ENCODE measurements around the gene RAB11FIP2.

RAB11FIP2 gene

DNA sequence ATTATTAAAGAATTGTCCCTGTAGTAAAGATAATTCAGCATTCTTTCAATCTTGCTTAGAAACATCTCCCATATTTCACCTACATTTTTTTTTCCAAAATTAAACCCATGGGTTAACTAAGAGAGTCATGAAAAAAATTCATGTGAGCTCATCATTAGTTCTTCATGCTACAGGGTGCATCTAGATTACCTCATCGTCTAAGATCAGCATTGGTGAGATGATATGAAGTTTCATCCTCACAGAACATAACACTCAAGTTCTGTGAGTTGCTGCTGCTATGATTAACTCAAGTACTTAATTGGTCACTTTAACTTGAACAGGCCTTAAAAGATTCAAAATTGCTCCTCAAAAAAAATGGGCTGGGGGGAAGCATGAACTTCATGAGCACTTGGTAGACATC is 50.0 kb downstream of the RAB11FIP2 start:
- ChIA-PET POLR2A (no interaction called here), CTCF (no interaction called here)
- no peak for DNase-seq (ENCODE audit: extremely low spot score)
- TF ChIP-seq ARNT (IDR thresholded peaks at IDR 0.05): no peak
- TF ChIP-seq, protein P1, sequence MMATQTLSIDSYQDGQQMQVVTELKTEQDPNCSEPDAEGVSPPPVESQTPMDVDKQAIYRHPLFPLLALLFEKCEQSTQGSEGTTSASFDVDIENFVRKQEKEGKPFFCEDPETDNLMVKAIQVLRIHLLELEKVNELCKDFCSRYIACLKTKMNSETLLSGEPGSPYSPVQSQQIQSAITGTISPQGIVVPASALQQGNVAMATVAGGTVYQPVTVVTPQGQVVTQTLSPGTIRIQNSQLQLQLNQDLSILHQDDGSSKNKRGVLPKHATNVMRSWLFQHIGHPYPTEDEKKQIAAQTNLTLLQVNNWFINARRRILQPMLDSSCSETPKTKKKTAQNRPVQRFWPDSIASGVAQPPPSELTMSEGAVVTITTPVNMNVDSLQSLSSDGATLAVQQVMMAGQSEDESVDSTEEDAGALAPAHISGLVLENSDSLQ (IDR thresholded peaks at IDR 0.05): no peak
- no peak for TF ChIP-seq TARDBP (IDR thresholded peaks at IDR 0.05)
- TF ChIP-seq FOXM1 (IDR thresholded peaks at IDR 0.05; ENCODE audit: borderline replicate concordance): no peak
- TF ChIP-seq L3MBTL2 (conservative IDR thresholded peaks at IDR 0.05): no peak
- no peak for TF ChIP-seq BHLHE40 (IDR thresholded peaks at IDR 0.05; ENCODE audit: borderline replicate concordance)
- no peak for TF ChIP-seq ZNF384 (IDR thresholded peaks at IDR 0.05)
- no peak for TF ChIP-seq SP1 (IDR thresholded peaks at IDR 0.05)

GRCh38 chr10:117994771-117995170 is 52.0 kb downstream of the RAB11FIP2 start:
- ChIA-PET CTCF (no interaction called here), POLR2A (no interaction called here)
- DNase-seq (ENCODE audit: extremely low spot score): no peak
- no peak for TF ChIP-seq ELF4 (IDR thresholded peaks at IDR 0.05)
- TF ChIP-seq FOXK2 (IDR thresholded peaks at IDR 0.05): no peak
- TF ChIP-seq CTBP1 (IDR thresholded peaks at IDR 0.05; ENCODE audit: borderline replicate concordance): no peak
- TF ChIP-seq FOXM1 (IDR thresholded peaks at IDR 0.05; ENCODE audit: borderline replicate concordance): no peak
- TF ChIP-seq NFRKB (IDR thresholded peaks at IDR 0.05): no peak
- TF ChIP-seq, protein P1 (IDR thresholded peaks at IDR 0.05): no peak
- TF ChIP-seq ZNF384 (IDR thresholded peaks at IDR 0.05): no peak
- no peak for TF ChIP-seq ARNT (IDR thresholded peaks at IDR 0.05)
- TF ChIP-seq FOXA1 (IDR thresholded peaks at IDR 0.05): no peak
- TF ChIP-seq BHLHE40 (IDR thresholded peaks at IDR 0.05; ENCODE audit: borderline replicate concordance): no peak
- no peak for TF ChIP-seq SUZ12 (IDR thresholded peaks at IDR 0.05)
- TF ChIP-seq L3MBTL2 (conservative IDR thresholded peaks at IDR 0.05): no peak
- no peak for TF ChIP-seq TARDBP (IDR thresholded peaks at IDR 0.05)
- no peak for TF ChIP-seq SP1 (IDR thresholded peaks at IDR 0.05)
- no peak for TF ChIP-seq LEF1 (IDR thresholded peaks at IDR 0.05; ENCODE audit: borderline replicate concordance)
- no peak for TF ChIP-seq HDGF (IDR thresholded peaks at IDR 0.05; ENCODE audit: borderline replicate concordance)

- DNase-seq (ENCODE audit: extremely low spot score): no peak
- CTCF ChIA-PET: no interaction called here
- TF ChIP-seq TARDBP (IDR thresholded peaks at IDR 0.05) (no peak), FOXK2 (IDR thresholded peaks at IDR 0.05) (no peak), SUZ12 (IDR thresholded peaks at IDR 0.05) (no peak), LEF1 (IDR thresholded peaks at IDR 0.05; ENCODE audit: borderline replicate concordance) (no peak), ELF4 (IDR thresholded peaks at IDR 0.05) (no peak), HDGF (IDR thresholded peaks at IDR 0.05; ENCODE audit: borderline replicate concordance) (no peak), CTBP1 (IDR thresholded peaks at IDR 0.05; ENCODE audit: borderline replicate concordance) (no peak), SP1 (IDR thresholded peaks at IDR 0.05) (no peak), FOXA1 (IDR thresholded peaks at IDR 0.05) (no peak), L3MBTL2 (conservative IDR thresholded peaks at IDR 0.05) (no peak)
- POLR2A ChIA-PET: no interaction called here
These were observed 53.6 kb downstream of the RAB11FIP2 start for GRCh38 chr10:117993166-117993565.

- CTCF ChIA-PET: no interaction called here
- DNase-seq (ENCODE audit: extremely low spot score): no peak
- TF ChIP-seq L3MBTL2 (conservative IDR thresholded peaks at IDR 0.05) (no peak), CTBP1 (IDR thresholded peaks at IDR 0.05; ENCODE audit: borderline replicate concordance) (no peak), TARDBP (IDR thresholded peaks at IDR 0.05) (no peak), SP1 (IDR thresholded peaks at IDR 0.05) (no peak), SUZ12 (IDR thresholded peaks at IDR 0.05) (no peak), HDGF (IDR thresholded peaks at IDR 0.05; ENCODE audit: borderline replicate concordance) (no peak), LEF1 (IDR thresholded peaks at IDR 0.05; ENCODE audit: borderline replicate concordance) (no peak), ARNT (IDR thresholded peaks at IDR 0.05) (no peak), FOXK2 (IDR thresholded peaks at IDR 0.05) (no peak), BHLHE40 (IDR thresholded peaks at IDR 0.05; ENCODE audit: borderline replicate concordance) (no peak), FOXM1 (IDR thresholded peaks at IDR 0.05; ENCODE audit: borderline replicate concordance) (no peak)
- TF ChIP-seq, protein P1 (IDR thresholded peaks at IDR 0.05): no peak
- POLR2A ChIA-PET: no interaction called here
These were observed 55.0 kb downstream of the RAB11FIP2 start for GRCh38 chr10:117991701-117992100.

- DNase-seq (ENCODE audit: extremely low spot score): no peak
- TF ChIP-seq FOXK2 (IDR thresholded peaks at IDR 0.05) (no peak), HDGF (IDR thresholded peaks at IDR 0.05; ENCODE audit: borderline replicate concordance) (no peak), CTBP1 (IDR thresholded peaks at IDR 0.05; ENCODE audit: borderline replicate concordance) (no peak), NFRKB (IDR thresholded peaks at IDR 0.05) (no peak), LEF1 (IDR thresholded peaks at IDR 0.05; ENCODE audit: borderline replicate concordance) (no peak), ZNF384 (IDR thresholded peaks at IDR 0.05) (no peak), ARNT (IDR thresholded peaks at IDR 0.05) (no peak), TARDBP (IDR thresholded peaks at IDR 0.05) (no peak), L3MBTL2 (conservative IDR thresholded peaks at IDR 0.05) (no peak), BHLHE40 (IDR thresholded peaks at IDR 0.05; ENCODE audit: borderline replicate concordance) (no peak), FOXM1 (IDR thresholded peaks at IDR 0.05; ENCODE audit: borderline replicate concordance) (no peak), FOXA1 (IDR thresholded peaks at IDR 0.05) (no peak), SP1 (IDR thresholded peaks at IDR 0.05) (no peak), ELF4 (IDR thresholded peaks at IDR 0.05) (no peak)
- TF ChIP-seq, protein P1 (IDR thresholded peaks at IDR 0.05): no peak
- ChIA-PET POLR2A (no interaction called here), CTCF (no interaction called here)
These were observed 56.8 kb downstream of the RAB11FIP2 start for GRCh38 chr10:117989962-117990361.

GRCh38 chr10:117988814-117989213 is 57.9 kb downstream of the RAB11FIP2 start:
- CTCF ChIA-PET: no interaction called here
- DNase-seq (ENCODE audit: extremely low spot score): no peak
- TF ChIP-seq FOXM1 (IDR thresholded peaks at IDR 0.05; ENCODE audit: borderline replicate concordance) (no peak), ELF4 (IDR thresholded peaks at IDR 0.05) (no peak), ZNF384 (IDR thresholded peaks at IDR 0.05) (no peak), BHLHE40 (IDR thresholded peaks at IDR 0.05; ENCODE audit: borderline replicate concordance) (no peak), FOXK2 (IDR thresholded peaks at IDR 0.05) (no peak), HDGF (IDR thresholded peaks at IDR 0.05; ENCODE audit: borderline replicate concordance) (no peak), L3MBTL2 (conservative IDR thresholded peaks at IDR 0.05) (no peak), CTBP1 (IDR thresholded peaks at IDR 0.05; ENCODE audit: borderline replicate concordance) (no peak), LEF1 (IDR thresholded peaks at IDR 0.05; ENCODE audit: borderline replicate concordance) (no peak), NFRKB (IDR thresholded peaks at IDR 0.05) (no peak), SP1 (IDR thresholded peaks at IDR 0.05) (no peak), SUZ12 (IDR thresholded peaks at IDR 0.05) (no peak), FOXA1 (IDR thresholded peaks at IDR 0.05) (no peak), ARNT (IDR thresholded peaks at IDR 0.05) (no peak), TARDBP (IDR thresholded peaks at IDR 0.05) (no peak)
- TF ChIP-seq, protein P1 (IDR thresholded peaks at IDR 0.05): no peak
- POLR2A ChIA-PET: no interaction called here

All from HEK293T (cell line).